SK-N-SH (cell line): ENCODE data around the gene ADK.

ENCODE experiments used
- CHD2 ChIP-seq: fragments of 150-350 bp; IDR thresholded peaks from 2 replicates; pipeline ENCODE4 v1.6.1; 2018; ENCODE audit warnings: low read length; ENCODE audit not compliant: partially characterized antibody
- CTCF ChIP-seq: fragments of 200-600 bp; sonication (generic); IDR thresholded peaks from 2 replicates; pipeline ENCODE4 v1.6.1; 2017; ENCODE audit warnings: antibody characterized with exemption, mild to moderate bottlenecking, moderate library complexity
- MAX ChIP-seq: IDR thresholded peaks from 2 replicates; pipeline ENCODE4 v1.4.0; 2012; ENCODE audit warnings: low read depth
- MXI1 ChIP-seq: IDR thresholded peaks from 2 replicates; pipeline ENCODE4 v1.6.1; 2012; ENCODE audit warnings: mild to moderate bottlenecking, low read depth, low read length, improper control_type of control experiment
- PBX3 ChIP-seq: IDR thresholded peaks from 2 replicates; pipeline ENCODE4; 2012
- REST ChIP-seq: IDR thresholded peaks from 2 replicates; pipeline ENCODE4 v1.6.1; 2012; ENCODE audit warnings: mild to moderate bottlenecking, low read depth, low read length, moderate library complexity
- SIN3A ChIP-seq: IDR thresholded peaks from 2 replicates; pipeline ENCODE4 v1.6.1; 2012; ENCODE audit warnings: low read depth, mild to moderate bottlenecking, low read length, moderate library complexity, borderline replicate concordance
- TAF1 ChIP-seq: IDR thresholded peaks from 2 replicates; pipeline ENCODE4 v1.6.1; 2012; ENCODE audit warnings: low read depth, mild to moderate bottlenecking, low read length, moderate library complexity, borderline replicate concordance
- TCF12 ChIP-seq: IDR thresholded peaks from 2 replicates; pipeline ENCODE4 v1.4.0; 2012

- no peak for TF ChIP-seq MAX
- no peak for TF ChIP-seq REST
- TF ChIP-seq SIN3A = no peak
- no peak for TF ChIP-seq CHD2
- TF ChIP-seq TAF1 = no peak
- no peak for TF ChIP-seq CTCF
- no peak for TF ChIP-seq MXI1
- no peak for TF ChIP-seq TCF12
- no peak for TF ChIP-seq PBX3
Observed at GRCh38 chr10:74120911-74121310, 30.1 kb upstream of the ADK start.
